ENCODE measurements around the gene ZYG11A. TPM values are rescaled to one million over a fixed set of nuclear protein-coding genes. Genes with fewer than 3 reads are reported as not detected.

The ZYG11A gene
- total and polyA plus RNA-seq, 2 of the 13 experiments (the other 11 are each of a cell fraction or from before 2014, with no cell fraction given), result not detected

GRCh38 chr1:52904927-52905698, 62.6 kb downstream of the ZYG11A start:
- H3K27me3 ChIP-seq (ENCODE audit: control insufficient read depth in 1 of 2, insufficient read depth in 2 of 2, low read length in 2 of 2), result no peaks in the 10 kb centered on the region
- 0 out of 2 replicates have a peak overlapping the region, but pooled peaks have one; percentile 4 for H3K9ac ChIP-seq (ENCODE audit: insufficient read depth, low read depth, low read length)
- H3K9me3 ChIP-seq (ENCODE audit: low read length), result no peaks in the 10 kb centered on the region
- peaks cover 4 to 6% of the 10 kb centered on the region in 2 experiments; a peak in 3 of 5 replicates for H3K36me3 ChIP-seq (replicated peaks in 1 of 2; ENCODE audit: control insufficient read depth in 1 of 2, insufficient read depth in 2 of 2, low read length in 2 of 2)
- intact Hi-C loops (cut with micrococcal nuclease; ENCODE audit: unreplicated experiment), result loop anchor here (1.0 to 2.0 kb wide), 3 partner anchors 16 to 278 kb away; partner anchors contain the start of gene ECHDC2
- no peak overlapping the region for H3K4me3 ChIP-seq (replicated peaks in 1 of 3; ENCODE audit: insufficient read depth in 1 of 3, low read depth in 2 of 3, low read length in 3 of 3)
- POLR2A ChIA-PET, result interaction anchor here (1.4 kb wide), 1 partner anchor 12 kb away, joined by 3 read pairs; no protein-coding TSS in a partner anchor
- in situ Hi-C loops (cut with HindIII; ENCODE audit: extremely low pct_ligation_motif_present, low pct_unique_long_range_greater_than_20kb), result no loop called here
- 78% methylated on average over 16 of the region's 20 CpGs for WGBS (ENCODE audit: low lambda C conversion rate)
- no peak for DNase-seq (ENCODE audit: low spot score)
- BruUV-seq (replicated peaks), result no TSS peak
- H4K20me1 ChIP-seq (ENCODE audit: insufficient read depth, low read length), result no peaks in the 10 kb centered on the region
- no peak overlapping the region for H2AFZ ChIP-seq (ENCODE audit: low read length)
- H3K27ac ChIP-seq (ENCODE audit: extremely low read length, insufficient read depth, low read length), result no peak overlapping the region
- H3K4me2 ChIP-seq (ENCODE audit: low read depth, low read length), result no peak overlapping the region
- H3K4me1 ChIP-seq (ENCODE audit: insufficient read depth, low read length), result peaks cover 18% of the 10 kb centered on the region
- H3K79me2 ChIP-seq (ENCODE audit: insufficient read depth, low read length), result no peaks in the 10 kb centered on the region
- peak; percentile 93 for ATAC-seq
- CTCF ChIA-PET (ENCODE audit: low intra/inter-chr PET ratio, low total read pairs), result interaction anchor here (0.5 to 1.8 kb wide), 3 partner anchors 60 to 285 kb away, joined by 3 to 12 read pairs (median 4); no protein-coding TSS in a partner anchor
- FAIRE-seq, result no peak
- TF ChIP-seq PCBP1 (IDR thresholded peaks at IDR 0.05; ENCODE audit: borderline replicate concordance, low read depth, low read length) (no peak), ZNF276 (CRISPR knock-in tag; IDR thresholded peaks at IDR 0.05; ENCODE audit: low read depth) (no peak), KDM6A (CRISPR knock-in tag; IDR thresholded peaks at IDR 0.05; ENCODE audit: low read depth) (no peak), PATZ1 (CRISPR knock-in tag; IDR thresholded peaks at IDR 0.05) (0 out of 2 replicates have a peak, but pooled peaks have one; percentile 21), CTCF (CRISPR knock-in tag; IDR thresholded peaks at IDR 0.05) (peak; percentile 70)
- TF ChIP-seq, protein P1, sequence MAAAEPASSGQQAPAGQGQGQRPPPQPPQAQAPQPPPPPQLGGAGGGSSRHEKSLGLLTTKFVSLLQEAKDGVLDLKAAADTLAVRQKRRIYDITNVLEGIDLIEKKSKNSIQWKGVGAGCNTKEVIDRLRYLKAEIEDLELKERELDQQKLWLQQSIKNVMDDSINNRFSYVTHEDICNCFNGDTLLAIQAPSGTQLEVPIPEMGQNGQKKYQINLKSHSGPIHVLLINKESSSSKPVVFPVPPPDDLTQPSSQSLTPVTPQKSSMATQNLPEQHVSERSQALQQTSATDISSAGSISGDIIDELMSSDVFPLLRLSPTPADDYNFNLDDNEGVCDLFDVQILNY (CRISPR knock-in tag; conservative IDR thresholded peaks at IDR 0.05), result no peak
- TF ChIP-seq, protein P2, sequence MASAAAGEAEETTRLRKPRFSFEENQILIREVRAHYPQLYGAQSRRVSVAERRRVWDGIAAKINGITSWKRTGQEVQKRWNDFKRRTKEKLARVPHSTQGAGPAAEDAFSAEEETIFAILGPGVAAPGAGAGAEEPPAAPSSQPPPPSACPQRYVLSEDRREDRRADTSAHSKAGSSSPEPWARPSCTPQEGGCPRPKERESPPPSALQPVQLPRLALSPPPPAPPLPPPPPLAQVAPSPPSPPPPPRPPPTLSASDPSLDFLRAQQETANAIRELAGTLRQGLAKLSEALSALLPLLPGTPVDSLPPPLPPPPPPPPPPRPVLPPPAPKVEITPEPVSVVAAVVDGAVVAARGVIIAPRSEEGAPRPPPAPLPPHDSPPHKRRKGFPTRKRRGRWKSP (CRISPR knock-in tag; IDR thresholded peaks at IDR 0.05), result no peak
- TF ChIP-seq, protein P3, sequence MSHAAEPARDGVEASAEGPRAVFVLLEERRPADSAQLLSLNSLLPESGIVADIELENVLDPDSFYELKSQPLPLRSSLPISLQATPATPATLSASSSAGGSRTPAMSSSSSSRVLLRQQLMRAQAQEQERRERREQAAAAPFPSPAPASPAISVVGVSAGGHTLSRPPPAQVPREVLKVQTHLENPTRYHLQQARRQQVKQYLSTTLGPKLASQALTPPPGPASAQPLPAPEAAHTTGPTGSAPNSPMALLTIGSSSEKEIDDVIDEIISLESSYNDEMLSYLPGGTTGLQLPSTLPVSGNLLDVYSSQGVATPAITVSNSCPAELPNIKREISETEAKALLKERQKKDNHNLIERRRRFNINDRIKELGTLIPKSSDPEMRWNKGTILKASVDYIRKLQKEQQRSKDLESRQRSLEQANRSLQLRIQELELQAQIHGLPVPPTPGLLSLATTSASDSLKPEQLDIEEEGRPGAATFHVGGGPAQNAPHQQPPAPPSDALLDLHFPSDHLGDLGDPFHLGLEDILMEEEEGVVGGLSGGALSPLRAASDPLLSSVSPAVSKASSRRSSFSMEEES (CRISPR knock-in tag; IDR thresholded peaks at IDR 0.05), result 0 out of 2 replicates have a peak, but pooled peaks have one; percentile 45

Data from HepG2 (cell line).